ENCODE results near the gene ZFHX3.

DNA sequence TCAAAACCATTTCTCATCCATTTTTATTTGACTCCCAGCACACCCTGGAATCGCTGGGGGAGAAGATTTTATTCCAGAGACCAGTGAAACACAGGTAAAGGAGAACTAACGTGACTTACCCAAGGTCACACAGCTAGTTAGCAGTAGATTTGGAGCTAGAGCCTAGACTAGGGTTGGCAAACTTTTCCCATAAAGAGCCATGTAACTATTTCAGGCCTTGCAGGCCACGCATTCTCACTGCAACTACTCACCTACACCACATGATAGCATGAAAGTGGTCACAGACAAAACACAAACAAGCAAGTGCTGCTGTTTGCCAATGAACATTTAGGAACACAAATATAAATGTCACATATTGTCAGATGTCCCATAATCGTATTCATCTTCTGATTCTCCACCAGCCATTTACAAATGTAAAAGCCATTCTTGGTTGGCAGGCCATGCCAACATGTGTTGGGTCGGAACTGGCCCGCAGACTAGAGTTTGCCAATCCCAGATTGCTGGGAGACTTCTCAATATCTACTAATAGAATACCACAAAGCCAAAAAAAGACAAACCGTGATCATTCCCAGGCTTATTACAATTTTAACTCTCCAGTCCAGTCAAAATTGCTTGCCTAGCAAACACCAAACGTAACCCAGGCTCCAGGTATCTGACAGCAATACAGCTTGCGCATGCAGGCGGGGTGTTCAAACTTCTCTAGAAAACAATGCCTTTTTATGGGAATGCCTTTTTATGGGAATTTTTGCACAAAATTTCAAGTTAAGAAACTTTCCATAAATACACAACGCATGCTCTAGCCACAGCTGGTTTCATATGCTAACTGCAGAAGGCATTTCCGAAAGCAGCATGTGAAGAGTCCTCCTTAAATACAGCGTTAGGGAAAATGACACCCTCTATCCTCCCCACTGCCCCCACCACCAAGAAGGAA, 20.9 kb downstream of the ZFHX3 start:
- no peak for TF ChIP-seq EZH2 (IDR thresholded peaks at IDR 0.05; ENCODE audit: low read length)
- TF ChIP-seq, protein P1, sequence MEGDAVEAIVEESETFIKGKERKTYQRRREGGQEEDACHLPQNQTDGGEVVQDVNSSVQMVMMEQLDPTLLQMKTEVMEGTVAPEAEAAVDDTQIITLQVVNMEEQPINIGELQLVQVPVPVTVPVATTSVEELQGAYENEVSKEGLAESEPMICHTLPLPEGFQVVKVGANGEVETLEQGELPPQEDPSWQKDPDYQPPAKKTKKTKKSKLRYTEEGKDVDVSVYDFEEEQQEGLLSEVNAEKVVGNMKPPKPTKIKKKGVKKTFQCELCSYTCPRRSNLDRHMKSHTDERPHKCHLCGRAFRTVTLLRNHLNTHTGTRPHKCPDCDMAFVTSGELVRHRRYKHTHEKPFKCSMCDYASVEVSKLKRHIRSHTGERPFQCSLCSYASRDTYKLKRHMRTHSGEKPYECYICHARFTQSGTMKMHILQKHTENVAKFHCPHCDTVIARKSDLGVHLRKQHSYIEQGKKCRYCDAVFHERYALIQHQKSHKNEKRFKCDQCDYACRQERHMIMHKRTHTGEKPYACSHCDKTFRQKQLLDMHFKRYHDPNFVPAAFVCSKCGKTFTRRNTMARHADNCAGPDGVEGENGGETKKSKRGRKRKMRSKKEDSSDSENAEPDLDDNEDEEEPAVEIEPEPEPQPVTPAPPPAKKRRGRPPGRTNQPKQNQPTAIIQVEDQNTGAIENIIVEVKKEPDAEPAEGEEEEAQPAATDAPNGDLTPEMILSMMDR (optimal IDR thresholded peaks at IDR 0.05 in 1 of 3, IDR thresholded peaks at IDR 0.05 in 1 of 3, conservative IDR thresholded peaks at IDR 0.05 in 1 of 3; ENCODE audit: extremely low read depth in 1 of 3, insufficient read depth in 2 of 3, low read length in 3 of 3), result no peak
